Measurements from ENCODE around the gene HOMER1.

Gene HOMER1

DNA sequence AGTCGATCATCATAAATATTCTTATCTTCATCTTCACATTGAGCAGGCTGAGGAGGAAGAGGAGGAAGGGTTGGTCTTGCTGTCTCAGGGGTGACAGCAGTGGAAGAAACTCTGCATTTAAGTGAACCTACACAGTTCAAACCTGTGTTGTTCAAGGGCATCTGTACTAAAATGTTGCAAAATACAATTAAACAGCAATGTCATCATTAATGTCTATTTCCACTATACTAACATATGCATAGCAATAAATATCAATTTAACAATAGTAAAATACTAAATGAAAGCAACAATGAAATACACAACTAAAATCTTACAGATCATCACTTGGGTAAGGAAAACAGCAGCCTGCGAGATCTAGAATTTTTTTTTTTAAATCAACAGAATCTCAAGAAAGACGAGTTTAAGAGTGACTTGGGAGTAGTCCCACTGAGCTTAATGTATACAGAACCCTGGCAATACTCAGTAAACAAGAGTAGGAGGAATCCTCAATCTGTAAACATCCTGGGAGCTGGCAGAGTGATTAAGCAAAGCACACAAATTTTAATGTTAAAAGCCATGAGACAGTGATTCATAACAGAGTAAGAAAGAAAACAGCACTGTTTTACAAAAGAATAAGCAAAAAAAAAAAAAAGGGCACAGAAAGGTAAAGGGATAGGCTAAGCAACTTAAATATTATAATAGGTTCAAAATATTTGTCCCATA, 10.0 kb downstream of the HOMER1 start:
- H3K4me1 ChIP-seq (ENCODE audit: control insufficient read depth, insufficient read depth, low read length): peaks cover 14% of the 10 kb centered on the region
- H3K36me3 ChIP-seq (ENCODE audit: control insufficient read depth, insufficient read depth, low read length): no peaks in the 10 kb centered on the region
- H3K27me3 ChIP-seq (ENCODE audit: control insufficient read depth, insufficient read depth, low read length): no peaks in the 10 kb centered on the region
- no peak overlapping the region for H3K9ac ChIP-seq (ENCODE audit: low read depth, low read length)
- H3K9me3 ChIP-seq (ENCODE audit: control insufficient read depth, insufficient read depth, low read length): no peaks in the 10 kb centered on the region
- no peak overlapping the region for H3K4me3 ChIP-seq (ENCODE audit: low read depth, low read length)

DNA sequence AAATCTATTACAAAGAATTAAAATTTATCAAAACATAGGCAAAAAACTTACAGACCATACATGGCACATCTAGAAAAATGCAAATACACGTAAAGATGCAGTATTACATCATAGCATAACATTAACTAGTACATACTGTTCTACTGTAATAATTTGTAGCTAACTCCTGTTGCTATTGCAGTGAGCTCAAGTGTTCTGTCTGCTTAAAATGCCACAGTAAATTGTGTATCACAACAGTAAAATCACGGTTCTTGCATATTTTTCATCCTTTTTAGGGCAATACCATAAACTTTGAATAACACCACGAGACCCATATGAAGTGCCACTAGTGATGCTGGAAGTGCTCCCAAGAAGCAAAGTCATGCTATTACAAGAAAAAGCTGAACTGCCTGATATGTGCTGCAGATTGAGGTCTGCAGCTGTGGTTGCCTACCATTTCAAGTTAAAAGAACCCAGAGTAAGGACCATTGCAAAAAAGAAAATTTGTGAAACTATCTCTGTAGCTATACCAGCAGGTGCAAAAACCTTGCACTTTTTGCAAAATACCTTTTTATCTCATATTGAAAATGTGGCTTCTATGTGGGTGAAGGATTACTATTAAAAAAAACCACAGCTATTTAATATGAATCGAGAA, 14.2 kb downstream of the HOMER1 start:
- Histone ChIP-seq H3K4me1 (ENCODE audit: control insufficient read depth, insufficient read depth, low read length) (peaks cover 26% of the 10 kb centered on the region), H3K9ac (ENCODE audit: low read depth, low read length) (no peak overlapping the region), H3K9me3 (ENCODE audit: control insufficient read depth, insufficient read depth, low read length) (no peaks in the 10 kb centered on the region), H3K4me3 (ENCODE audit: low read depth, low read length) (no peak overlapping the region), H3K27me3 (ENCODE audit: control insufficient read depth, insufficient read depth, low read length) (no peaks in the 10 kb centered on the region), H3K36me3 (ENCODE audit: control insufficient read depth, insufficient read depth, low read length) (no peaks in the 10 kb centered on the region)

DNA sequence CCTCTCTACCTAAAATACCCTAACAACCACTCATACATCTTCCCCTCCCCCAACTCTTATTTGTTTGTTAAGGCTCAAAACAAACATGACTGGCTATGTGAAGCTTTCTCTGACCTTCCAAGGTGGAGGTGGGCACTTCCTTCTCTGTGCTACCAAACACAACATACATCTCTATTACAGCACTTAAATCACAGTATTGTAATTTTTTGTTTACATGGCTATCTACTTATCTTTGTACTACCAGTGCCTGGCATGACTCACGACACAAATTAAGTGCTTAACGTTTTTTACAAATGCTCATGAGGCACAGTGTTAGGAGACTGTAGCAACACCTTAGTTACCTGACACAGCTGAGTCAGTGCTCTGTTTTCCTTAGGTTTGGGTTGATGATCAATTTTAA, 18.6 kb downstream of the HOMER1 start:
- H3K4me1 ChIP-seq (ENCODE audit: control insufficient read depth, insufficient read depth, low read length): peaks cover 20% of the 10 kb centered on the region
- H3K9ac ChIP-seq (ENCODE audit: low read depth, low read length): no peak overlapping the region
- no peaks in the 10 kb centered on the region for H3K9me3 ChIP-seq (ENCODE audit: control insufficient read depth, insufficient read depth, low read length)
- no peaks in the 10 kb centered on the region for H3K36me3 ChIP-seq (ENCODE audit: control insufficient read depth, insufficient read depth, low read length)
- no peaks in the 10 kb centered on the region for H3K27me3 ChIP-seq (ENCODE audit: control insufficient read depth, insufficient read depth, low read length)
- no peak overlapping the region for H3K4me3 ChIP-seq (ENCODE audit: low read depth, low read length)

DNA sequence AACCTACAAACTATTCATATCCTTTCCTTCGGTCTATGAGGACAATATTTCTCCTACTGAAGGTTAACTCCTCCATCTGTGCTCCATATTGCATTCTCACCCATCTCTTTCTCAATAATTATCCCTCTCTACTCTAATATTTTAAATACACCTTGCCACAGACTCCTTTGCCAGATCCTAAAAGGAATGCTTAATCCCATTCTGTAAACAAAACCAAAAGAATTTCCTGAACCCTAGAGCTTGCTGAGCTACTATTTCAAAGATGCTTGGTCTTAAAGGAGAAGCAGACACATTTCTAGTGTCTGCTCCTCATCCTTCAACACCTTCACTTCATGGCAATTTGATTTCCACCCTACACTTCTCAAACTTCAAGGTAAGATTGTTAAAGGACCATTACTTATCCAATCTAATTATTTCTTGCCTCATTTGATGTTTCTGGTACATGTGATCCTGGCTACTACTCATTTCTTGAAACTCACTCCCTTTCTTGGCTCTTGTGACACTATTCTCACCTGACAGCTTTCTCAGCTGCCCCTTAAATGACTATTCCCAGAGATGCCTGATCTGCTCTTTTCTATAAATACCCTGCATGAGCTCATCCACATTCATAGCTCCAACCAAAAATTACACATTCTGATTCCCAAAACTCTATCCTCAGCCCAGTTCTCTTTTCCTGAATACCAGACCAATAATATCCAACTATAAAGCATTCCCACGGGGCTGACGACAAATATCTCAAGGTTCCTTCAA, 20.2 kb downstream of the HOMER1 start:
- H3K9me3 ChIP-seq (ENCODE audit: control insufficient read depth, insufficient read depth, low read length): no peaks in the 10 kb centered on the region

DNA sequence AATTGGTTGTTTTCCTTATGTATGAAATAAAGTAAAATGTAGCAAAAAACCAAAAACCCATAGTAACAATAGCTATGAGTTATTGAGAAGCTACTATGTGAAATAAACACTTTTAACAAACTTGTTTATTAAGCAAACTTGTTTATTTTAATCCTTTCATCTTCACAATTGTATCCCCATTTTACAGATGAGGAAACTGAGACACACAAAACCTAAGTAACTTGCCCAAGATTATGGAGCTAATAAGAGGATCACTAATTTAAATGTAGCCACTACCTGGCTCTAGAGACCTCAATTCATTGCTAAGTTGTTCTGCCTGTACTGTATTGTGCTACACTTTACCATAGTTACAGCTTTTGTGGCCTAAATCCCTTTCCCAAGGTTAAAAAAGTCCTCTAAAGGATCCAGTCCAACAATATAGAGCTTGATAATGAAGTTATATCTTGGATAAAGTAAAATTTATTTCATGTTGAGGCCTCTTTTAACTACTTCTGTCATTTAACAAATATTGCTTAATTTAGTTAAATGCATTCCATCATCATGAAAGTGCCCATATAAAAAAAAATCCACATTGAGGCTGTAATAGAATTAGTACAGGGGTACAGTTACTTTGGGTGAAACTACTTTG, 22.1 kb downstream of the HOMER1 start:
- Histone ChIP-seq H3K9me3 (ENCODE audit: control insufficient read depth, insufficient read depth, low read length) (no peaks in the 10 kb centered on the region), H3K27me3 (ENCODE audit: control insufficient read depth, insufficient read depth, low read length) (no peaks in the 10 kb centered on the region), H3K9ac (ENCODE audit: low read depth, low read length) (no peak overlapping the region), H3K36me3 (ENCODE audit: control insufficient read depth, insufficient read depth, low read length) (no peaks in the 10 kb centered on the region), H3K4me3 (ENCODE audit: low read depth, low read length) (no peak overlapping the region), H3K4me1 (ENCODE audit: control insufficient read depth, insufficient read depth, low read length) (peaks cover 18% of the 10 kb centered on the region)

More for the DNA sequence above, 20.2 kb downstream of the HOMER1 start:
- Histone ChIP-seq H3K36me3 (ENCODE audit: control insufficient read depth, insufficient read depth, low read length) (no peaks in the 10 kb centered on the region), H3K4me3 (ENCODE audit: low read depth, low read length) (no peak overlapping the region), H3K4me1 (ENCODE audit: control insufficient read depth, insufficient read depth, low read length) (peaks cover 20% of the 10 kb centered on the region), H3K9ac (ENCODE audit: low read depth, low read length) (no peak overlapping the region), H3K27me3 (ENCODE audit: control insufficient read depth, insufficient read depth, low read length) (no peaks in the 10 kb centered on the region)

DNA sequence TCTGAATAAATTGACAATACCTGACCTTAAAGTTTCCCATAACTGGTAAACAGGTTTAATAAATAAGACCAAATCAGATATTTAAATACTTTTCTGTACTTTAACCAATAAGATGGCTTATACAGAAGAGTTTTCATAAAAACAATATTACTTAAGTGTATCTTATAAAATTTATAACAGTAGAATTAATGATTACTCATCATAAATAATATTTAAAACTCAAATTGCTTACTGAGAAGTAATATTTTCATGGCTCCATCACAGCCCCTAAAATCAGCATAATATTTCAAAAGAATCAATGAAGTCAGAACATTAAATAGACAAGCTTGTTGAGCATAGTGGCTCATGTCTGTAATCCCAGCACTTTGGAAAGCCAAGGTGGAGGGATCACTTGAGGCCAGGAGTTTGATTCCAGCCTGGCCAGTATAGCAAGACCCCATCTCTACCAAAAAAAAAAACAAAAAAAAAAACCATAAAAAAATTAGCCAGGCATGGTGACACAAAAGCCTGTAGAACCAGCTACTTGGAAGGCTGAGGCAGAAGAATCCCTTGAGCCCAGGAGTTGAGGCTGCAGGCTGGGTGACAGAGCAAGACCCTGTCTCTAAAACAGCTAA, 23.5 kb downstream of the HOMER1 start:
- H3K27me3 ChIP-seq (ENCODE audit: control insufficient read depth, insufficient read depth, low read length): no peaks in the 10 kb centered on the region
- no peak overlapping the region for H3K4me3 ChIP-seq (ENCODE audit: low read depth, low read length)
- peaks cover 9% of the 10 kb centered on the region for H3K4me1 ChIP-seq (ENCODE audit: control insufficient read depth, insufficient read depth, low read length)
- no peaks in the 10 kb centered on the region for H3K36me3 ChIP-seq (ENCODE audit: control insufficient read depth, insufficient read depth, low read length)
- H3K9ac ChIP-seq (ENCODE audit: low read depth, low read length): no peak overlapping the region
- no peaks in the 10 kb centered on the region for H3K9me3 ChIP-seq (ENCODE audit: control insufficient read depth, insufficient read depth, low read length)

DNA sequence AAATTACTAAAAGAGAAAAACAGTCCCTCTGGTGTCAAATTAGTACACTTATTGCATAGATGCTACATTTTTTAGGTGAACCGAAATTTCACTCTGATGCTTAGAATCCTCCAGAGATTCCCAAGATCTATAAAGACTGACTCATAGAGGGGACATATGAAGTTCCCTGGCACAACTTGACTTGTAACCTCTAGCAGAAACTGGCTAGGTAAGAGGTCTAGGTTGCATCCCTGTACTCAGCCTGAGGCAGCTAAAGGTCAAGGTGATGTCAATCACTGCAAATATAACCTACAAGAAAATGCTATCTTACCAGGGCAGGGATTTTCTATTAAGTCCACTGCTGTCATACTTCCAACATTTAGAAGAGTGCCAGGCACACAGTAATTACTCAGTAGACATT, 24.2 kb downstream of the HOMER1 start:
- Histone ChIP-seq H3K4me1 (ENCODE audit: control insufficient read depth, insufficient read depth, low read length) (peaks cover 3% of the 10 kb centered on the region), H3K4me3 (ENCODE audit: low read depth, low read length) (no peak overlapping the region), H3K9ac (ENCODE audit: low read depth, low read length) (no peak overlapping the region), H3K9me3 (ENCODE audit: control insufficient read depth, insufficient read depth, low read length) (no peaks in the 10 kb centered on the region), H3K36me3 (ENCODE audit: control insufficient read depth, insufficient read depth, low read length) (no peaks in the 10 kb centered on the region), H3K27me3 (ENCODE audit: control insufficient read depth, insufficient read depth, low read length) (no peaks in the 10 kb centered on the region)

DNA sequence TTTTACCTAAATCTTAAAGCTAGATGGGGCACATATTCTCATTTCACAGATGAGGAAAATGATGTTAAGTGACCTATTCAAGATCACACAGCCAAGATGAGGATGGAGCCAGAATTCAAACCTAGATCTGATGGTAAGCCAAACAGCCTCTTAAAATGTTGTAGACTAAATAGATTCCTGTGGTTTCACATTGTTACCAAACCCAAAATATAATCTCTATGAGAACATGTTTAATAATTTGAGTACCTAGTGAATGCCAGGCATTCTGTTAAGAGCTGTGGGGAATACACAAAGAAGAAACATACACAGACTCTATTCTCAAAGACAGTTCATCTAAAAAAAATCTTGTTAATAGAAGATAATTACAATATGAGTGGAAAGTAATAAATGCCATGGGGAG, 25.2 kb downstream of the HOMER1 start:
- H3K4me3 ChIP-seq (ENCODE audit: low read depth, low read length): no peak overlapping the region
- no peaks in the 10 kb centered on the region for H3K4me1 ChIP-seq (ENCODE audit: control insufficient read depth, insufficient read depth, low read length)
- H3K36me3 ChIP-seq (ENCODE audit: control insufficient read depth, insufficient read depth, low read length): no peaks in the 10 kb centered on the region
- no peaks in the 10 kb centered on the region for H3K9me3 ChIP-seq (ENCODE audit: control insufficient read depth, insufficient read depth, low read length)
- H3K9ac ChIP-seq (ENCODE audit: low read depth, low read length): no peak overlapping the region
- no peaks in the 10 kb centered on the region for H3K27me3 ChIP-seq (ENCODE audit: control insufficient read depth, insufficient read depth, low read length)

DNA sequence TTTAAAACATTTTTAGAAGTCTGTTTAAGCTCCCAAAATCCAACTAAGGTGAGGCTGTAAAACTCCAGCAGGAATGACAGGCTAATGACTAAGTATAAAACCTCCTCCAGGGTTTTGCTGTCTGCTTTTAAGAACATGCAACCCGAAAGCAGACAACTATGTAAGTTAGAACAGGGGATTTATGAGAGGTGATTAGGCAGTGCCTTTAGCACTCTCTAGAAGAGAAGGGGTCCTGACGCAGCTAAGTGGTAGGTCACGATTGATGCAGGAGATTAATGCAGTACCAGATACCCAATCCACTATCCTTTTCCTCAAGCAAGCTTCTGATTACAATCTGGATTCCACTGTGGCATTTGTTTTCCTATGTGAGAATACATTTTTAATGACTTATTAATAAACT, 25.9 kb downstream of the HOMER1 start:
- Histone ChIP-seq H3K27me3 (ENCODE audit: control insufficient read depth, insufficient read depth, low read length) (no peaks in the 10 kb centered on the region), H3K36me3 (ENCODE audit: control insufficient read depth, insufficient read depth, low read length) (no peaks in the 10 kb centered on the region), H3K4me1 (ENCODE audit: control insufficient read depth, insufficient read depth, low read length) (no peaks in the 10 kb centered on the region), H3K9me3 (ENCODE audit: control insufficient read depth, insufficient read depth, low read length) (no peaks in the 10 kb centered on the region), H3K9ac (ENCODE audit: low read depth, low read length) (no peak overlapping the region), H3K4me3 (ENCODE audit: low read depth, low read length) (no peak overlapping the region)

DNA sequence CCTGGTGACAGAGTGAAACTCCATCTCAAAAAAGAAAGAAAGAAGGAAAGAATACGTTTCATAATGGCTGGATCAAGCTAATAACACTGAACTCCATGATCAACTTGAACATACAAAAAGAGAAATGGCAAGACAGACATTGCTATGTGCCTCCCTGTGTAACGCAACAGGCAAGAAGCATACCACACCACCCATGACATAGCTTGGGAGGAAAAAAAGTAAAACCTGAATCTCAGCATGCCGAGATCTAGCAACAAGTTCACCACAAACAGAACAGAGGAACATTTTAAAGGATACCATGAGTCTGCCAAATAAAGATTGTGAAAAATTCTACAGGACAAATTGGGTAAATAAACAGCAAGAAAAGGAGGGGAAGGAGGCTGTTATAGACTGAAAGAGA, 26.7 kb downstream of the HOMER1 start:
- Histone ChIP-seq H3K36me3 (ENCODE audit: control insufficient read depth, insufficient read depth, low read length) (no peaks in the 10 kb centered on the region), H3K4me3 (ENCODE audit: low read depth, low read length) (no peak overlapping the region), H3K9me3 (ENCODE audit: control insufficient read depth, insufficient read depth, low read length) (no peaks in the 10 kb centered on the region), H3K4me1 (ENCODE audit: control insufficient read depth, insufficient read depth, low read length) (no peaks in the 10 kb centered on the region), H3K27me3 (ENCODE audit: control insufficient read depth, insufficient read depth, low read length) (no peaks in the 10 kb centered on the region), H3K9ac (ENCODE audit: low read depth, low read length) (no peak overlapping the region)

DNA sequence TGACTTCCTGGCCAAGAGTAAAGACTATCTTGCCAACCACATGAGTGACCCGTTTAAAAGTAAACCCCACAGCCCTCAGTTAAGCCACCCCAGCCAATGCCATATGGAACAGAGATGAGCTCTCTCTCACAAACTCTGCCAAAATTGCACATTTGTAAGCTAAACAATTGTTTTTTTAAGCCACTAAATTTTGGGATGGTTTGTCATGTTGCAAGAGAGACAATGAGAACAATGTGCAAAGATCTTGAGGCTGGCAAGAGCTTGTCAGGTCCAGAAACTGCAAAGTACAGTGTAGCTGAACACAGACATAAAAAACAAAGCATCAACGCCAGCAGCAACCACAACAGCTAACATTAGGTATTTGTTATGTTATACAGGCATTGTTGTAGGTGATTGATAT, 27.8 kb downstream of the HOMER1 start:
- Histone ChIP-seq H3K27me3 (ENCODE audit: control insufficient read depth, insufficient read depth, low read length) (no peaks in the 10 kb centered on the region), H3K9ac (ENCODE audit: low read depth, low read length) (no peak overlapping the region), H3K4me3 (ENCODE audit: low read depth, low read length) (no peak overlapping the region), H3K4me1 (ENCODE audit: control insufficient read depth, insufficient read depth, low read length) (no peaks in the 10 kb centered on the region), H3K36me3 (ENCODE audit: control insufficient read depth, insufficient read depth, low read length) (no peaks in the 10 kb centered on the region), H3K9me3 (ENCODE audit: control insufficient read depth, insufficient read depth, low read length) (no peaks in the 10 kb centered on the region)

Measured in iPS-15b (cell line).